Measurements from ENCODE around the gene WASF3. TPM values are rescaled to one million over a fixed set of nuclear protein-coding genes. Genes with fewer than 3 reads are reported as not detected.

Gene WASF3
- total RNA-seq, 1 experiment from 2014 or later = 2.6 TPM

DNA sequence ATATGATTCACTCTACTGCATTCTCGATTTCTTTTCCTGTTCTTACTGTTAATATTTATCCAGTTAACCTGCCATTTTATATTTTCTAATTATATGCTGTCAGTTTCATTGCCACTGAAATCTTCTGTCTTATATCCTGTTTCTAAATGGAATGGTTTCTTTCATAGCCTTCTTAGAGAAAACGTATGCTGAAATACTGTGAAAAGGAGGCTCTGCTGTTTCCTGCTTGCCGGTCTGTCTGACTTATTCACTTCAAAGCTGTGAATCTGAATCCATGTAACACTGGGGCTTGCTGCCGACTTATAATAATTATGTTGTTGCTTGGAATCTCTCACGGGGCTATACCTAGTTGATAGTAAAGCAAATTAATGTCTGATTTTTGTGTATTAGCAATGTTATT is 123.1 kb downstream of the WASF3 start:
- ChIA-PET POLR2A (ENCODE audit: unreplicated experiment) (no interaction called here), CTCF (no interaction called here)
- Histone ChIP-seq H3K79me2 (ENCODE audit: low read length) (no peaks in the 10 kb centered on the region), H3K9me3 (ENCODE audit: low read length) (no peaks in the 10 kb centered on the region), H3K4me1 (ENCODE audit: insufficient read depth, low read length) (no peaks in the 10 kb centered on the region), H3K36me3 (ENCODE audit: low read depth, low read length) (no peaks in the 10 kb centered on the region), H4K20me1 (ENCODE audit: low read length) (no peaks in the 10 kb centered on the region), H3K9me2 (replicated peaks; ENCODE audit: low read length) (no peaks in the 10 kb centered on the region), H3K4me3 (ENCODE audit: low read length) (no peak overlapping the region), H3K9ac (ENCODE audit: low read length) (no peak overlapping the region), H3K4me2 (ENCODE audit: low read length) (no peak overlapping the region), H3K27me3 (ENCODE audit: low read length) (no peaks in the 10 kb centered on the region), H3K27ac (ENCODE audit: low read length) (no peak overlapping the region), H2AFZ (ENCODE audit: low read length) (no peak overlapping the region), H3F3A (ENCODE audit: low read length, unreplicated experiment) (no peaks in the 10 kb centered on the region)
- BruUV-seq (replicated peaks) = no TSS peak
- intact Hi-C loops (cut with micrococcal nuclease) = no loop called here
- DNase-seq (no peak), ATAC-seq (no peak)
- TF ChIP-seq EZH2phosphoT487 (IDR thresholded peaks at IDR 0.05; ENCODE audit: borderline replicate concordance, low read length) = no peak
- no peak for TF ChIP-seq EZH2 (IDR thresholded peaks at IDR 0.05; ENCODE audit: low read length, unreplicated experiment)
- TF ChIP-seq, protein P1, sequence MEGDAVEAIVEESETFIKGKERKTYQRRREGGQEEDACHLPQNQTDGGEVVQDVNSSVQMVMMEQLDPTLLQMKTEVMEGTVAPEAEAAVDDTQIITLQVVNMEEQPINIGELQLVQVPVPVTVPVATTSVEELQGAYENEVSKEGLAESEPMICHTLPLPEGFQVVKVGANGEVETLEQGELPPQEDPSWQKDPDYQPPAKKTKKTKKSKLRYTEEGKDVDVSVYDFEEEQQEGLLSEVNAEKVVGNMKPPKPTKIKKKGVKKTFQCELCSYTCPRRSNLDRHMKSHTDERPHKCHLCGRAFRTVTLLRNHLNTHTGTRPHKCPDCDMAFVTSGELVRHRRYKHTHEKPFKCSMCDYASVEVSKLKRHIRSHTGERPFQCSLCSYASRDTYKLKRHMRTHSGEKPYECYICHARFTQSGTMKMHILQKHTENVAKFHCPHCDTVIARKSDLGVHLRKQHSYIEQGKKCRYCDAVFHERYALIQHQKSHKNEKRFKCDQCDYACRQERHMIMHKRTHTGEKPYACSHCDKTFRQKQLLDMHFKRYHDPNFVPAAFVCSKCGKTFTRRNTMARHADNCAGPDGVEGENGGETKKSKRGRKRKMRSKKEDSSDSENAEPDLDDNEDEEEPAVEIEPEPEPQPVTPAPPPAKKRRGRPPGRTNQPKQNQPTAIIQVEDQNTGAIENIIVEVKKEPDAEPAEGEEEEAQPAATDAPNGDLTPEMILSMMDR (conservative IDR thresholded peaks at IDR 0.05; ENCODE audit: low read depth, low read length) = no peak

- H3K79me2 ChIP-seq (ENCODE audit: low read length) = no peaks in the 10 kb centered on the region
- DNase-seq (no peak), ATAC-seq (no peak)
- H3K27me3 ChIP-seq (ENCODE audit: low read length) = no peaks in the 10 kb centered on the region
- TF ChIP-seq EZH2phosphoT487 (IDR thresholded peaks at IDR 0.05; ENCODE audit: borderline replicate concordance, low read length) = no peak
- TF ChIP-seq, protein P1 (conservative IDR thresholded peaks at IDR 0.05; ENCODE audit: low read depth, low read length) = no peak
- no peak for TF ChIP-seq EZH2 (IDR thresholded peaks at IDR 0.05; ENCODE audit: low read length, unreplicated experiment)
- CTCF ChIA-PET = no interaction called here
- H3K27ac ChIP-seq (ENCODE audit: low read length) = no peak overlapping the region
- no peaks in the 10 kb centered on the region for H4K20me1 ChIP-seq (ENCODE audit: low read length)
- H3K36me3 ChIP-seq (ENCODE audit: low read depth, low read length) = no peaks in the 10 kb centered on the region
- no peaks in the 10 kb centered on the region for H3K4me1 ChIP-seq (ENCODE audit: insufficient read depth, low read length)
- no peaks in the 10 kb centered on the region for H3K9me3 ChIP-seq (ENCODE audit: low read length)
- no peak overlapping the region for H2AFZ ChIP-seq (ENCODE audit: low read length)
- intact Hi-C loops (cut with micrococcal nuclease) = no loop called here
- BruUV-seq (replicated peaks) = no TSS peak
- no peak overlapping the region for H3K4me2 ChIP-seq (ENCODE audit: low read length)
- no peaks in the 10 kb centered on the region for H3K9me2 ChIP-seq (replicated peaks; ENCODE audit: low read length)
- no peaks in the 10 kb centered on the region for H3F3A ChIP-seq (ENCODE audit: low read length, unreplicated experiment)
- H3K9ac ChIP-seq (ENCODE audit: low read length) = no peak overlapping the region
- H3K4me3 ChIP-seq (ENCODE audit: low read length) = no peak overlapping the region
- POLR2A ChIA-PET (ENCODE audit: unreplicated experiment) = no interaction called here
Measured at GRCh38 chr13:26681036-26681435, 123.6 kb downstream of the WASF3 start.

- H3K4me3 ChIP-seq (ENCODE audit: low read length) = no peak overlapping the region
- no peak overlapping the region for H3K27ac ChIP-seq (ENCODE audit: low read length)
- intact Hi-C loops (cut with micrococcal nuclease) = no loop called here
- no peaks in the 10 kb centered on the region for H3K79me2 ChIP-seq (ENCODE audit: low read length)
- TF ChIP-seq EZH2 (IDR thresholded peaks at IDR 0.05; ENCODE audit: low read length, unreplicated experiment) = no peak
- TF ChIP-seq, protein P1 (conservative IDR thresholded peaks at IDR 0.05; ENCODE audit: low read depth, low read length) = no peak
- no peak for TF ChIP-seq EZH2phosphoT487 (IDR thresholded peaks at IDR 0.05; ENCODE audit: borderline replicate concordance, low read length)
- no peak overlapping the region for H3K4me2 ChIP-seq (ENCODE audit: low read length)
- H3K36me3 ChIP-seq (ENCODE audit: low read depth, low read length) = no peaks in the 10 kb centered on the region
- no peak overlapping the region for H3K9ac ChIP-seq (ENCODE audit: low read length)
- H3K9me2 ChIP-seq (replicated peaks; ENCODE audit: low read length) = no peaks in the 10 kb centered on the region
- no peaks in the 10 kb centered on the region for H3F3A ChIP-seq (ENCODE audit: low read length, unreplicated experiment)
- no peaks in the 10 kb centered on the region for H3K27me3 ChIP-seq (ENCODE audit: low read length)
- POLR2A ChIA-PET (ENCODE audit: unreplicated experiment) = no interaction called here
- CTCF ChIA-PET = no interaction called here
- no peak for DNase-seq
- H2AFZ ChIP-seq (ENCODE audit: low read length) = no peak overlapping the region
- H3K4me1 ChIP-seq (ENCODE audit: insufficient read depth, low read length) = no peaks in the 10 kb centered on the region
- no TSS peak for BruUV-seq (replicated peaks)
- H4K20me1 ChIP-seq (ENCODE audit: low read length) = no peaks in the 10 kb centered on the region
- no peak for ATAC-seq
- no peaks in the 10 kb centered on the region for H3K9me3 ChIP-seq (ENCODE audit: low read length)
Measured at GRCh38 chr13:26682606-26683005, 125.1 kb downstream of the WASF3 start.

Measured in PC-3 (cell line).